NCI-H2196 (cell line): ENCODE results near the gene TAF1D.
"Not testable (repeated sequence)": the region's sequence is repeated elsewhere in the genome, so short reads cannot be mapped to it uniquely, and the experiment has no call there.

Source experiments
- DNase-seq: peaks from one replicate; lab custom pipeline; 2025; ENCODE audit not compliant: unreplicated experiment; lab: John Stamatoyannopoulos, UW

Gene TAF1D

DNA sequence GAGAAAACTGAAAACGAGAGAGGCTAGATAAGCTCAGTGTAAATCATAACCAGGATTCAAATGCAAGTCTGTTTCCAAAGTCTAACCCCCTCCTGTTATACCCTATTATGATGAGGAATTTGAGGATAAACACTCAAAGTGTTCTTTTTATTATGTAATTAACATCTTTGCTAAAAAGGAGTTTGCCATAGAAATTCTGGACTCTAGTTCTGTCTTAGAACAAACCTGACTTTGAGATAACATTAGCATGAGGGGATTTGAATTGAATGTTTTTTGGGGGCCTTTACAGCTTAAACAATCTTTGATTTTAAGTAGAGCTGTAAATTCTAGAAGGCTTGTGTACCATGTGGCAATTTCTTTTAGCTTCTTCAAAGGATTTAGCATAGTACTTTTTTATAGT lies 9.7 kb upstream of the TAF1D start:
- DNase-seq: no peak

DNA sequence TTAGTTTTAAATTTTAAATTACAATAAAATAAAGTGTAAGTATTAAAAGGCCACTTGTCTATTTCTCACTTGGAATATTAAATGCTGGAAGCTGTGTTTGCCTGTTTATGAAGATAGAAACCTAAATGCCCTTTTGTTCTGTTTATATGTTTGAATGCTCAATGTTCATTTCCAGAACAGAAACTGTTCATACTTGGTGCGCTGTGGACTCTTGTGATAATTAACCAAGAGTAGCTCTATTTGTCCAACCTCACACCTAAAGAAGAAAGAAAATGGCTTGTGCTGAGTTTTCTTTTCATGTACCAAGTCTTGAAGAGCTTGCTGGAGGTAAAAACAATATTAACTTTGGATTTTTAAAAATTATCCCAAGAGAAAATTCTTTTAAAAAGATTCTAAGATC lies 5.8 kb upstream of the TAF1D start:
- DNase-seq: no peak

DNA sequence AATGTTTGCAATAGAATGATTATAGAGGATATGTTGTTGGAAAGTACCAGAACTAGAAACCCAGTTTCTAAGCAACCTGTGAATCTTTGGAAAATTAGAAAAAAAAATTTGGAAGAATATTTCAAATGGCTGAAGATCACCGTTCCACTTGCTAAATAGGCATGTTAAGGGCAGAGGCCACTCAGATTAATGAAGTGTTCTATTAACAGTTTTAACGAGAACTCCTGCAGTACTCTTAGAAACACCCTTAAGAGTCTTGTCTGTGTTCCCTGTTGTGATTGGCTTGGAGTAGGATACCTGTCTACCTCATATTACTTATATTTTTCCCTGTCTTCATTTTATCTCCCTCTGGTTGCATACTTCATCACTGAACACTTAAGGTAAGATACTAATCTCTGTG lies 4.8 kb upstream of the TAF1D start:
- DNase-seq: no peak

DNA sequence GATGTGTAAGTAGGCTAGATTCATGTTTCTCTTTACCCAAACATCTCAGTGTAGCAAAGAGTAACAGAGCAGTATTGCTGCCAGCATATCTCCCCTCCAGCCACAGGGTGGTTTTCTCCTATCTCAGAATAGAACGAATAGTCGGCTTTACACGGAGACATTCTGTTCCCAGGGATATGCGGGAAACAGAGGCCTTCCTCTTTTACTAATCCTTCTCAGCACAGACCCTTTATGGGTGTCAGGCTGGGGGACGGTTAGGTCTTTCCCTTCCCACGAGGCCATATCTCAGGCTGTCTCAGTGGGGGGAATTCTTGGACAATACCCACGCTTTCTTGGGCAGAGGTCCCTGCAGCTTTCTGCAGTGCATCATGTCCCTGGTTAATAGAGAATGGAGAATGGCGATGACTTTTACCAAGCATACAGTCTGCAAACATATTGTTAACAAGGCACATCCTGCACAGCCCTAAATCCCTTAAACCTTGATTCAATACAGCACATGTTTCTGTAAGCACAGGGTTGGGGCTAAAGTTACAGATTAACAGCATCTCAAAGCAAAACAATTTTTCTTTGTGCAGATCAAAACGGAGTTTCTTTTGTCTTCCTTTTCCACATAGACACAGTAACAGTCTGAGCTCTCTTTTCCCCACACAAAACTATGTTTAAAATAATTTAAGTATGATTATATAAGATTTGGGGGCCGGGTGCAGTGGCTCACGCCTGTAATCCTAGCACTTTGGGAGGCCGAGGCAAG lies 3.9 kb upstream of the TAF1D start:
- not testable (repeated sequence) for DNase-seq

DNA sequence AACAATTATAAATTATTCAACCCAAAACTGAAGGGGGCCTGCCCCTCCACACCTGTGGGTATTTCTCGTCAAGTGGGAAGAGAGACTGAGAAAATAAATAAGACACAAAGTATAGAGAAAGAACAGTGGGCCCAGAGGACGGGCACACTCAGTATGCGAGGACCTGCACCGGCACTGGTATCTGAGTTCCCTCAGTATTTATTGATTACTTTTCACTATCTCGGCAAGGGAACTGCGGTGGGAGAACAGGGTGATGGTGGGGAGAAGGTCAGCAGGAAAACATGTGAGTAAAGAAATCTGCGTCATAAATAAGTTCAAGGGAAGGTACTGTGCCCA lies 3.3 kb upstream of the TAF1D start:
- DNase-seq: no peak

DNA sequence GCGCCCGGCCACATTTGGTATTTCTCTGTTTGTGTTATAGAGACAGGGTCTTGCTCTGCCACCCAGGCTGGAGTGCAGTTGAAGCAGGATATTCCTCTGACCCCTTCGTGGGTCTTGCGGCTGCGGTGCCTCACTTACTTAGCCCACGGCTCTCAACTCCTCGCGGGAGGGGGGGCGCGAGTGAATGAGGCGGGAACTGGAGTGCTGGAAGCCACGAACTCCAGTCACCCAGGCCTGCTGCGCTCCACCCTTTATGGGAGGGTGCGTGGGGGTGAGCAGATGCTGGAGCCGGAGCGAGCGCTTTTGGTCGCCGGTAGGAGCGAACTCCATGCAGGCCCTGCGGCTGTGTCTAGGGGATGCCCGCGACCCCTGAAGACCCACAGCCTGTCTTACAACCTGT lies 2.0 kb upstream of the TAF1D start:
- DNase-seq: no peak

DNA sequence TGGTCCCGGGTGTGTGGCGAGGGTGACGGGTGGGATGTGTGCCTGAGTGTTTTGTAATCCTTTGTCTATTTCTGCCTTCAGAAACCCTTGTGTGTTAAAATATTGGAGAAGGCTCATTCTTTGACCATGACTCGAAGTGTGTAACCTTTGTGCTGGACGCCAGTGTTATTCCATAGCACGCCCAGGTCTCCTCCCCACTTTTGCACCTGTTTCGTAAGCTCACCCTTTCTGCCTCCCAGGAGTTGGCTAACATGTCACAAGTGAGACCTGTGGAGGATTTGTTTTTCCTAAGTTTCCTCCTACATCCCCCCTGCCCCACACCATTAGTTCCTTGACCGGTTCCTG lies 559 bp upstream of the TAF1D start:
- DNase-seq: peak; percentile 59

DNA sequence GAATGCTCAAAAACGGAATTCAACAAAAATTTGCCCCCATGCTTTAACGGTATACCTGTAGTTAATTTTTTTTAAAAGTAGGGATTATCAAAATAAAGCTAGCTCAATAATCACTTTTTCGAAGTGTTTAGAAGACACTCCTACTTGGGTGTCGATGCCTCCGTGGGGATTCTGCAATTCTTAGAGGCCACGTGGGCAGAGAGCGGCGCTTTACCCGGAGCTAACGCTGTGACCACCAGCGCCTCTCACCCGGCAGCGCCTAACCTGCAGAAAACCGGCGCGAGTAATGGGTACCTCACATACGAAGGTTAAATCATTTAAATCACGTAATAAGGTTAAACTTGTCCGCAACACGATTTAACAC lies 583 bp downstream of the TAF1D start:
- peak; percentile 43 for DNase-seq

DNA sequence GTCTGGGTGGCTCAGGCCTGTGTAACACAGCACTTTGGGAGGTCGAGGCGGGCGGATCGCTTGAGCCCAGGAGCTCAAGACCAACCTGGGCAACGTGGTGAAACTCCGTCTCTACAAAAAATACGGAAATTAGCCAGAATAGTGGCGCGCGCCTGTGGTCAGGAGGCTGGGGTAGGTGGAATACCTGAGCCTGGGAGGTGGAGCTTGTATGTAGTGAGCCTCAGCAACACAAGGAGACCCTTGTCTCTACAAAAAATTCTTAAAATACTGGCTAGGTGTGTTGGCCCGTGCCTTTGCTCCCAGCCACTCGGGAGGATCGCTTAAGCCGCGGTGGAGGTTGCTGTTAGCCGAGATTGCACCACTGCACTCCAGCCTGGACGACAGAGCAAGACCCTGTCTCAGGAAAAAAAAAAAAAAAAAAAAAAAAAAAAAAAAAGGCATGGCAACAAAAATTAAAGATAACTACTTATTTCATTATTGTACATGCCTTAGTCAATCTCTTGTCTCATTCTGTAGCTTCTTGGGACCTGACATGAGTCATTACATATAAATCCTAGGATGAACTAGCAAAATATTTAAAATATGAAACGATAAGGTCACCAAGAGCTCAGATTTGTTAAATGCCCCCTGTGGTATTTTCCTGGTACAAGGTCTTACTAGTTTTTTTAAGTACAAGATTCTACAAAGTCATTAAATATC lies 1.1 kb downstream of the TAF1D start:
- DNase-seq: no peak

DNA sequence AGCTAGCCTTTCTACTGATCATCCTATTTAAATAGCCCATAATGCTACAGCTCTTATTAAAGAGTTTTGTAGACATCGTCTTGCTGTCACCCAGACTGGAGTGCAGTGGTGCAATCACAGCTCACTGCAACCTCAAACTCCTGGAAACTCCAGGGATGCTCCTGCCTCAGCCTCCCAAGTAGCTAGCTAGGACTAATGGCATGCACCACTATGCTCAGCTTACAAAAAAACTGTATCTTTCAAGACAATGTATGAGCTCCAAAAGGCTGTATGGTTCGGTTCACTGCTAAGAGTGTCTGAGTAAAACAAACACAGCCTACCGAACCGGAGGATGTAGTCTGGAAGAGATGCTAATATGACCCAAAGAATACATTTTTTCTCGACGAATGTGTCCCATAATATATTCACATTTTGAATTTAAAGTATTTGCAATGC lies 2.6 kb downstream of the TAF1D start:
- DNase-seq: no peak

DNA sequence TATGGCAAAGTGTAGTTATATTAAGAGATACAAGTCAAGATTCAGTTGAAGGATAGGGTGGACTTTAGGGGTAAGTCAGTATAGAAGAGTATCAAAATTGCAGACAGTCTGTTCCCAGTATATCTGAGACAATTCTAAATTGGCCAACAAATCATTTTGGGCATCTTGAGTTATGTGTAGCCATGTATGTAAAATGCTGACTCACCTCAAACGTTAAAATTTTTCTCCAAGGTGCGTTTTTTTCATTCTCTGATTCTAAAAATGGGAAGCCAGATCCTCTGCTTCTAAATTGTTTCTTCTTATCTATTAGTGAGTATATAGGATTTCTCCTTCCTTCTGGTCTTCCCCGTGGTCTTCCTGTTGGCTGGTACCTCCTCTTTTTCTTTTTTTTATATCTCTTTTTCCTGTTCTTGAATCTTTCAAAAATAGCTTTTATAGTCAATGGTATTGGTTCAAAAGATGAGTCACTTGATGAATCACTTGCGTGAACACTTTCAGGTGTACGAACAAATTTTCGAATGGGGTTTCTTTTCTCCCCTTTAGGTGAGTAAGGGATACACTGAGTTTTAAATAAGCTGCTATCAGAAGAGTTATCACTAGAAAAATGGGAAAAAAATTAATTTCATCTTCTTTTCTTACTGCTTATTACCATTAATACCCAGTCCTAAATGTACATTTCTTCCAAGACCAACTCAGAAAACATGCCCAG lies 3.2 kb downstream of the TAF1D start:
- DNase-seq: no peak

DNA sequence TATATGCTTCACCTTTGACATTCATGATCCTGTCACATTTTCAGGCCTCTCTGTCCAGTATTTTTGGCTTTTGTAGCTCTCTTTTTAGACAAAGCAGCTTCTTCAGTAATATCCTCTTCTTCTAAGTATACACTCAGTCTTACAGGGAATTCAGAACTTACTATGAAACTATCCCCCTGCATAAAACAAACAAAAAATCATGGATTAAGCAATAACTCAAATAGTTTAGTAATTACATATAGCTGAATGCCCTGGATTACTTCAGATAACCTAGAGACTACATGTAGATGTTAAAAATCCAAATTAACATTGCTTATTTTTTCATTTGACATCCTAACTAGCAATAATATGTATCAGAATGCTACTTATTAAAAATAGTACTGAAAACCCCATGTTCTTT lies 5.2 kb downstream of the TAF1D start:
- no peak for DNase-seq

DNA sequence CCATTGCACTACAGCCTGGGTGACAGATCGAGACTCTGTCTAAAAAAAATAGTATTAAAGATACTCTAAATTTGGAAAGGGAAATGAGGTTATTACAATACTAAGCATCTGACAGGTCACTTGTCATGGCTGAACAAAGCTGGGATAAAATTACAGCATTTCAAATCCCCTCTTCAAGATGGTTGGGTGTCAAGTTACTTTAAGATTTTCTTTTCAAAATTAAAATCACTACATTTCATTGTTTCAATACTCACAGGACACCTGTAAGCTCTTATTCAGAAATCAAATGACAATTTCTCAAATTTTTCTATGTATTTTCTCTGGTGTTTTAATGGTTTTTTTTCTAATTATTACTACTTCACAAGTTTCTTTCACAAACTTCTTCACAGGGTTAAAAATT lies 5.7 kb downstream of the TAF1D start:
- DNase-seq: no peak

DNA sequence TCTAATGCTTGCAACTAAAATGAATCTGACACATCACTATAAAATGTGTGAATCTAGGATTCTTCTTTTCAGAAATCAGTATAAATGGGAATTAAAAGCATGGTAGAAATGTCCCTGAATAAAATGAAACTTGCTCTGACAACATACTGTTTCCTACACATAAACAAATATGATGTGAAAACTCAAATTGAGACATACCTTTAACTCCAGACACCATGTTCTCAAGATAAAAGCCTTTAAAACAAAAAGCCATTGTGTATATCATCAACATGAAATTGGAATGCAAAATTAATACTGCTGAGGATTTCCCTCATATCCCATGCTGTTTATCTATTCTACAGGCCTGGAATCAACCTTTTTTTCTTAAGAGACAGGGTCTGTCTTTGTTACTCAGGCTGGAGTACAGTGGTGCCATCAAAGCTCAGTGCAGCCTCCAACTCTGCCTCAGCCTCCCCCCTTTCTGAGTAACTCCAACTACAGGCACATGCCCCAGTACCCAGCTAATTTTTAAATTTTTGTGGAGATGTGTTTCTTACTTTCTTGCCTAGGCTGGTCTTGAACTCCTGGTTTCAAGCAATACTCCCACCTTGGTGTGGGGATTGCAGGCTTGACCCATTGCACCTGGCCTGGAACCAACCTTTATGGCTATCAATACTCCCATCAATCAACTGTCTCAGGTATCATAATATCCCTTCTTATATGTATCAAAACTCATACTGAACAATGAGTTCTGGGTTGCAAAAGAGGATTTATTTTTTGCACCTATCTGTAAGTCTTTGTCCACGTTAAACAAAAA lies 6.7 kb downstream of the TAF1D start:
- no peak for DNase-seq

DNA sequence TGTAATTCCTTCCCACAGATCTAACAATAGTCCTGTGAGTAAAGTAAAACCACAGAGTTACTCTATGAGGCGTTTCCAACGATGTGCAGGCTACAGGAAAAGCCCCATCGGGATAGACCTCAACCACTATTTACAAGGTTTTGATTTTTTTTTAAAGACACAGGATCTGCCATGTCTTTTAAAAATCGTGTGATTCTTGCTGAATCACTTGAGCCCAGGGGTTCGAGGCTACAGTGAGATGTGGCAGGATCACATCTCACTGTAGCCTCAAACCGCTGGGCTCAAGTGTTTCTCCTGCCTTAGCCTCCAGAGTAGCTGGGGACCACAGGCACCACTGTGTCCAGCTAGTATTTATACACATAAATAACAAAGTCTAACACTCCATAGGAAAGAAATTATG lies 7.8 kb downstream of the TAF1D start:
- no peak for DNase-seq

DNA sequence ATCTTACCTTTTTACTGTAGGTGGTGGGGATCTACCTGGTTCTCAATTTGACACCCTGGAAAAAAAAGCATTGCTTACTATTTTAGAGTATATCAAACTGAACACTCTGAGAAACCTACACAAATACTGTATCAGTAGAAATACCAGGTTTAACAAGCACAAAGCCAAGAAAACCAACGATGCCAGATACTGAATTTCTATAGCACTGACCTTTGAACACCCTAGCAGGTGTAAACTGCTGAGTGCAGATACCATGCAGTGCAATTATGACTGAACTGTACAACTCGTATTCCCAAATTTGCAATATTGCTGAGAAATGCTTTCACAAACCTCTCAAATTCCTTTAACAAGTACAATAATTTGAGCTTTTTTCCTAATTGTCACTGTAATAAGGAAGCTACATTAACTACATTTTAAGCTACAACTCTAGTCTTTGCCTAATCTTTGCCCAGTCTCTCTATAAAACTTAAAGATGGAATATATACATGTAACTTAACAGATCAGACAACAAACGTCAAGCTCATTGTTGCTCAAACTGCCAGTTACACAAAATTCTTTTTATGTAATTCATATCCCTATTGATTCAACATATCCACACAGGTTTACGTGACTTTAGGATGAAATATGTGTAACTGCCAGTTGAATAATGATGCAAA lies 8.9 kb downstream of the TAF1D start:
- no peak for DNase-seq

DNA sequence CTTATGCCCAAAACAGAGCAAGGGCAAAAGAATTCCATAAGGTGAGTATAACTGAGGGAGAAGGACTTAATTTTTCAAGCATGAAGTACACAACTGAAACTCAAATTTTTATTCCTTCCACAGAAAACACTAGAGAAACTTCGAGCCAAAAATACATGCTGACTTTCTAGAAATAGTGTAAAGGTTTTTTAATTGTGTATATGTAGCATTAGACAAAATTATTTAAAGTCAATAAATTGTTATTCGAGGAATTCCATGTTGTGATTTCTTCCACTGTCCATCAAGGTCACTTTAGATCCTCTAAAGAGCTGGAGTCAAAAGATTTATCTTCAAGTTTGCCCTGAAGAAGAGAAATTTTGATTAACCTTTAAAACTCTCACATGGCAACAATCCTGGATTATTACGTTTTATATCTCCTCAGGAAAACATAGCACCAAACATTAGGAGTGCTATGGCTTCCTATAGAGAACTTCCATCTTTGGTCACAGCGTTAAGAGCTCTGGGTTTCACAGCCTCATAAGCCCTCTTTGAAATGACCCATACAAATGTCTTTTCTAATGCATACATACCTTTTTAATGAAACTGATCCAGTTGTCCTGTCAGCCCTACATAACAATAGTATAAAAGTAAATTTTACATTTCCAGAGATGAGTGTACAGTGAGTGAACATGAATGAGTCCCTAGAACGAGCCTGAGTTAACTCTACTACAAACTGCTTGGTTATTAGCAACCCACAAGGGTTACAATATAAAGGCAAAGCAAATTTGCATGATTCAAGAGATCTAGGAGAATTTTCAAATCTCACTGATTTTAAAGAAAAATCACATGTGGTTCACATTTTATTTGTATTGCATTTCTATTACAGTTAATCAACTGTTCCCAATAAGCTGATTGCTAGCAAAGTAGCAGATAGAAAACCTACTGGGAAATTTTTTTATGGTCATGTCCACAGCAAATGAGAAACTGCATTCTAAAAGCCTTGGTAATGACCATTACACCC lies 10.9 kb downstream of the TAF1D start:
- no peak for DNase-seq

DNA sequence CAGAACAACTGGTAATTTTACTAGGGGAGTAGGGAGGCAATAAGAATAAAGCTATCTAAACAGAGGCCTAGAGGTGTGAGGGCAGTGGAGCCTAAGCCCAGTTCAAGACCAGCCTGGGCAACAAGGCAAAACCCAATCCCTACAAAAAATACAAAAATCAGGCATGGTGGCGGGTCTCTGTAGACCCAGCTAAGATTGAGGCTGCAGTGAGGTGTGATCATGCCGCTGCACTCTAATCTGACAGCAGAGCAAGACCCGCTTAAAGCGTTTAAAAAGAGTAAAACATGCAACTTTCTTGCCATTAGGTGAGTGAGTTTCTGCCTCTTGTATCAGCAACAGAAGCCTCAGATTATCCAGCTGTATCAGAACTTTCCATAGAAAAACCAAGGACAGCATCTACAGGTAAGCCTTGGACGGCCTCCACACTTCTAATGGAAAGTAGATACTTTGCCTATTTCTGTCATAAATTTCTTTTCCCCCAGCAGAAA lies 12.1 kb downstream of the TAF1D start:
- no peak for DNase-seq

DNA sequence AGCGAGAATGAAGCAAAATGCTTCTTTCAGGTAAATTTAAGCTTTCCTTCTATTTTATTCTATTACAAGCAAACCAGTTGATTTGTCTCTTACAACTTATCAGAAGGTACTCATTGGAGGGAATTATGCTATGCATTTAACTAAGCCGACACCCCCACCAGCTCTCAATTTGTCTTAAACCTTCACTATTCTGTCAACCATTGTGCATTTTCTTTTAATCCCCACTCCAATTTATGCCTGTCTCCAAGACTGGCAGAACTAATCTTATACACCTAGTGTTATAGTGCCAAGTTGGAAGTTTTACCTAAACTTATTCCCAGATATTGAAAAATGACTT lies 12.5 kb downstream of the TAF1D start:
- no peak for DNase-seq
